ENCODE measurements around the gene ATF7. TPM values are rescaled to one million over a fixed set of nuclear protein-coding genes. Genes with fewer than 3 reads are reported as not detected.

ATF7 gene
- total and polyA plus RNA-seq, 2 of the 4 experiments (the other 2 are of a cell fraction), result 7.0 to 16.3 TPM

- Histone ChIP-seq H4K91ac (ENCODE audit: insufficient read depth, low read depth, low read length) (no peak overlapping the region), H4K8ac (ENCODE audit: low read depth in 2 of 2, low read length in 2 of 2) (no peak overlapping the region), H4K5ac (ENCODE audit: low read depth, low read length) (no peak overlapping the region), H3K4me1 (ENCODE audit: control insufficient read depth, insufficient read depth, low read length) (no peaks in the 10 kb centered on the region), H3K4me3 (ENCODE audit: insufficient read depth, low read depth, low read length) (no peak overlapping the region), H2BK120ac (ENCODE audit: low read depth, low read length) (no peak overlapping the region), H3K27ac (ENCODE audit: insufficient read depth, low read length) (no peak overlapping the region), H2BK20ac (ENCODE audit: low read depth, low read length) (no peak overlapping the region), H3K56ac (ENCODE audit: extremely low read depth, insufficient read depth, low read length) (no peak overlapping the region), H3K9me1 (ENCODE audit: insufficient read depth, low read length) (peaks cover 5% of the 10 kb centered on the region; the same call in 1 of the 2 replicates), H3K9me3 (ENCODE audit: control insufficient read depth, insufficient read depth, low read length) (no peaks in the 10 kb centered on the region), H2AK9ac (replicated peaks; ENCODE audit: low read depth, low read length, poor library complexity) (no peak overlapping the region), H3K79me1 (ENCODE audit: low read depth in 1 of 2, low read length in 2 of 2) (peaks cover 35 to 47% of the 10 kb centered on the region in 2 experiments), H3K4ac (ENCODE audit: low read depth, low read length) (no peak overlapping the region), H3K27me3 (ENCODE audit: control insufficient read depth, insufficient read depth, low read length) (no peaks in the 10 kb centered on the region), H2AK5ac (ENCODE audit: low read depth, low read length) (no peak overlapping the region), H3K36me3 (ENCODE audit: control insufficient read depth, insufficient read depth, low read length) (no peaks in the 10 kb centered on the region), H3K9ac (ENCODE audit: low read depth, low read length) (no peak overlapping the region), H2BK15ac (ENCODE audit: low read depth, low read length) (no peak overlapping the region), H3K14ac (replicated peaks; ENCODE audit: low read depth, low read length) (no peak overlapping the region), H3K23ac (ENCODE audit: low read depth, low read length) (no peak overlapping the region), H2AFZ (replicated peaks; ENCODE audit: low read length, poor library complexity) (no peak overlapping the region), H3K4me2 (ENCODE audit: low read depth, low read length) (no peak overlapping the region), H4K20me1 (ENCODE audit: insufficient read depth, low read length) (peaks cover 19% of the 10 kb centered on the region; the same call in 1 of the 2 replicates), H2BK5ac (ENCODE audit: low read depth, low read length, poor library complexity, severe bottlenecking) (no peak overlapping the region), H3K18ac (ENCODE audit: low read depth, low read length) (no peak overlapping the region)
- dilution Hi-C loops (cut with HindIII; ENCODE audit: low sequenced_read_pairs, unreplicated experiment) (no loop called here), intact Hi-C loops (cut with micrococcal nuclease) (no loop called here), in situ Hi-C loops (cut with MboI; ENCODE audit: low sequenced_read_pairs) (no loop called here)
- DNase-seq (no peak), ATAC-seq (ENCODE audit: low read depth) (no peak)
- no TSS peak for BruUV-seq (replicated peaks)
- TF ChIP-seq MAFK (IDR thresholded peaks at IDR 0.05; ENCODE audit: low read depth, low read length), result peak; percentile 49
- TF ChIP-seq MXI1 (IDR thresholded peaks at IDR 0.05; ENCODE audit: borderline replicate concordance, low read depth, low read length), result no peak
- ChIA-PET CTCF (no interaction called here), POLR2A (ENCODE audit: unreplicated experiment) (no interaction called here)
- no CpG with 5 or more reads among the region's 4 CpGs for WGBS, 2 experiments (ENCODE audit: extremely low coverage in 2 of 2, insufficient read length in 1 of 2)
Observed at GRCh38 chr12:53589915-53590314, 36.3 kb downstream of the ATF7 start.

All from IMR-90 (cell line).